Small intestine (tissue), 7 donors: ENCODE data around the gene FTCD. TPM values are rescaled to one million over a fixed set of nuclear protein-coding genes. Genes with fewer than 3 reads are reported as not detected.
"Not testable (repeated sequence)": the region's sequence is repeated elsewhere in the genome, so short reads cannot be mapped to it uniquely, and the experiment has no call there.

Source experiments
- DNase-seq, 2 donors: peaks; one replicate each; pipeline versions ENCODE4 v3.0.0 to v3.0.0-alpha.2; 2013
- FAIRE-seq: peaks from 2 replicates; lab custom pipeline; 2012; peaks lifted over from hg19 to GRCh38; lab: Jason Lieb, UNC
- H3K27ac ChIP-seq, 3 donors: one replicate each; pipeline ENCODE4 v1.5.1; 2013; ENCODE audit warnings: low read length in 2 of 3, mild to moderate bottlenecking in 2 of 3, control low read depth in 1 of 3, inconsistent platforms in 1 of 3, low read depth in 1 of 3, moderate library complexity in 1 of 3
- H3K27me3 ChIP-seq, 3 donors: one replicate each; pipeline ENCODE4 v1.6.1; 2013; ENCODE audit warnings: low read length in 3 of 3, inconsistent platforms in 1 of 3; ENCODE audit not compliant: control insufficient read depth in 3 of 3, insufficient read depth in 3 of 3
- H3K36me3 ChIP-seq, 3 donors: one replicate each; pipeline ENCODE4 v1.6.1; 2013; ENCODE audit warnings: low read length in 3 of 3, inconsistent platforms in 1 of 3, low read depth in 1 of 3, mild to moderate bottlenecking in 1 of 3, moderate library complexity in 1 of 3; ENCODE audit not compliant: control insufficient read depth in 3 of 3, insufficient read depth in 2 of 3
- H3K4me1 ChIP-seq, 3 donors: one replicate each; pipeline ENCODE4 v1.6.1; 2013; ENCODE audit warnings: low read length in 2 of 3, inconsistent platforms in 1 of 3, low read depth in 1 of 3, mild to moderate bottlenecking in 1 of 3, moderate library complexity in 1 of 3; ENCODE audit not compliant: control insufficient read depth in 3 of 3, insufficient read depth in 2 of 3
- H3K4me3 ChIP-seq, 3 donors: one replicate each; pipeline ENCODE4 v1.5.1; 2013; ENCODE audit warnings: low read length in 3 of 3, control low read depth in 1 of 3, inconsistent platforms in 1 of 3, low read depth in 1 of 3, mild to moderate bottlenecking in 1 of 3, moderate library complexity in 1 of 3
- H3K9me3 ChIP-seq, 2 donors: one replicate each; pipeline ENCODE4 v1.6.1; 2013; ENCODE audit warnings: low read depth in 1 of 2, low read length in 1 of 2; ENCODE audit not compliant: control insufficient read depth in 2 of 2, insufficient read depth in 1 of 2
- WGBS, 3 donors: extraction: QIAGEN DNeasy Blood & Tissue Kit; methylation state at CpG; one replicate each; pipeline ENCODE4 v1.1.7; 2013; 5-methylcytosine and 5-hydroxymethylcytosine counted together
- polyA plus RNA-seq, 4 donors: library from polyadenylated mRNA; stranded (reverse) in 3 of 4; unstranded in 1 of 4; fragments of 200-250 nt in 3 of 4; fragments of 120-200 nt in 1 of 4; gene quantifications; one replicate each; pipeline versions ENCODE4 v1.2.1 to v1.2.3, GENCODE V29; 2013
- donor health status: healthy with polysubstance abuse.
- donor health status: control.
- donor health status: control.
- donor health status: Bipolar disorder and iron deficiency.
- donor health status: healthy.

FTCD gene
- polyA plus RNA-seq, 4 donors: 0.31 to 71.8 (median 39.0) TPM

DNA sequence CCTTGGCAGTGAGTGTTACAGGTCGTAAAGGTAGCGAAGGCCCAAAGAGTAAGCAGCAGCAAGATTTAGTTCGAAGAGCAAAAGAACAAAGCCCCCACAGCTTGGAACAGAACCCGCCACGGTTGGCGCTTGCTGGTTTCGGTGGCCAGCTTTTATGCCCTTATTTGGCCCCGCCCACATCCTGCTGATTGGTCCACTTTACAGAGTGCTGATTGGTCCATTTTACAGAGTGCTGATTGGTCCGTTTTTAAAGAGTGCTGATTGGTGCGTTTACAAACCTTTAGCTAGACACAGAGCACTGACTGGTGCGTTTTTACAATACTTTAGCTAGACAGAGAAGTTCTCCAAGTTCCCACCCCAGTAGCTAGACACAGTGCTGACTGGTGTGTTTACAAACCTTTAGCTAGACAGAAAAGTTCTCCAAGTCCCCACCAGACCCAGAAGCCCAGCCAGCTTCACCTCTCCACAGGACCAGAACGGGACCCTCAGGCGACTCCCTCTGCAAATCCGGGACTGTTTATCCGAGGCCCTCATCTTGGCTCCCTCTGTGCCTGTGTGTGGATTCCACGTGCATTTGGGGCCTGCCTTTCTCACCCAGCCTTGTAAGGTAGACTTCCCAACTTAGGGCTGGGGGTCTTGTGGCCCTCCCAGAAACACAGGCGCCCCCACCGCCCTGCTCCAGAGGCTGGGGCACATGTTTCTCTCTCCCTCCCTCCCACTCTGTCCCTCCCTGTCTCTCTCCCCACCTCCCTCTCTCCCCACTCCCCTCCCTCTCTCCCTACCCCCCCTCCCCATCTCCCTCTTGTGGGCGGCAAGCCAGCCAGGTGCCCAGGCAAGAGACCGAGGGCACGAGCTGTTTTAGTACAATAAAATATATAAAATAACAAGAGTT, 12.6 kb downstream of the FTCD start:
- Histone ChIP-seq H3K36me3 (peaks cover 0 to 22% (median 0%) of the 10 kb centered on the region in 3 donors), H3K4me3 (no peak overlapping the region), H3K27ac (no peak overlapping the region), H3K4me1 (peaks cover 0 to 26% (median 0%) of the 10 kb centered on the region in 3 donors), H3K27me3 (no peaks in the 10 kb centered on the region), H3K9me3 (no peaks in the 10 kb centered on the region)
- WGBS, 3 donors: 74 to 81% (median 78%) methylated on average over 21 of the region's 21 CpGs
- FAIRE-seq (no peak), DNase-seq (no peak)

DNA sequence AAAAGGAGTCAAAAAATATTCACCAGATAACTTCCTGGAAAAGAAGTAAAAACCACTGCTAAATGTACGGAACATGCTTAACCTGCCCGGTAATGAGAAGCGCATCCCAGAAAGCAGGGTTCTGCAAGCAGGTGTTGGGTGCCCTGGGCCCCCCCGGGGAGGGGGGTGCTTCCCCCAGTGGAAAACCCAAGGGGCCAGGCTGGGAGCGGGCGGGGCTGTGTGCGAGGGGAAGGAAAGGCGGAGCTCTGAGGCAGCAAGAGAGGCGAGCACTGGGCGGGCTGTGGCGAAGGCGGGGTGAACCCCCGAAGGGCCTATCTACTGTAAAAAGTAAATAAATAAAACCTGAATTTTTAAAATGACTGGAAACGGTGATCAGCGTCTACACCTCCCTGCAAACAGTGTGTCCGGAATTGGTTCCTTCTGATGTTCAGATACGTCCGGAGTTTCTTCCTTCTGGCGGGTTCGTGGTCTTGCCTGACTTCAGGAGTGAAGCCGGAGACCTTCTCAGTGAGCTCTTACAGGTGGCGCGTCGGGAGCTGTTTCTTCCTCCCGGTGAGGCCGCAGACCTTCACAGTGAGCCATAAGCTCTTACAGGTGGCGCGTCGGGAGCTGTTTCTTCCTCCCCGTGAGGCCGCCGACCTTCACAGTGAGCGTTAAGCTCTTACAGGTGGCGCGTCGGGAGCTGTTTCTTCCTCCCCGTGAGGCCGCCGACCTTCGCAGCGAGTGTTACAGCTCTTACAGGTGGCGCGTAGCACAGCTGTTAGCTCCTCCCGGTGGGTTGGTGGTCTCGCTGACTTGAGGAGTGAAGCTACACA, 13.4 kb downstream of the FTCD start:
- no peaks in the 10 kb centered on the region for H3K27me3 ChIP-seq
- H3K9me3 ChIP-seq: no peaks in the 10 kb centered on the region
- H3K4me3 ChIP-seq: no peak overlapping the region
- DNase-seq: no peak
- no peak overlapping the region for H3K27ac ChIP-seq
- FAIRE-seq: no peak
- 89 to 92% (median 92%) methylated on average over 45 of the region's 45 CpGs for WGBS, 3 donors
- peaks cover 0 to 21% (median 0%) of the 10 kb centered on the region in 3 donors for H3K4me1 ChIP-seq
- H3K36me3 ChIP-seq: peaks cover 0 to 24% (median 0%) of the 10 kb centered on the region in 3 donors

DNA sequence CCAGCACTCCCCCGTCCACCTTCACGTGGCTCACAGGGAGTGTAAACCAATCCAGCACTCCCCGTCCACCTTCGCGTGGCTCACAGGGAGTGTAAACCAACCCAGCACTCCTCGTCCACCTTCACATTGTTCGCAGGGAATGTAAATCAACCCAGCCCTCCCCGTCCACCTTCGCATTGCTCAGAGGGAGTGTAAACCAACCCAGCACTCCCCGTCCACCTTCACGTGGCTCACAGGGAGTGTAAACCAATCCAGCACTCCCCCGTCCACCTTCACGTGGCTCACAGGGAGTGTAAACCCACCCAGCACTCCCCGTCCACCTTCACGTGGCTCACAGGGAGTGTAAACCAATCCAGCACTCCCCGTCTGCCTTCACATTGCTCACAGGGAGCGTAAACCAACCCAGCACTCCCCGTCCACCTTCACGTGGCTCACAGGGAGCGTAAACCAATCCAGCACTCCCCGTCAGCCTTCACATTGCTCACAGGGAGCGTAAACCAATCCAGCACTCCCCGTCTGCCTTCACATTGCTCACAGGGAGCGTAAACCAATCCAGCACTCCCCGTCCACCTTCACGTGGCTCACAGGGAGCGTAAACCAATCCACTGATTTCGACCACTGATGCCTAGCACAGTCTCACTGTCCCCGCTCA, 14.9 kb downstream of the FTCD start:
- DNase-seq: peak; percentile 11 to 47
- H3K27ac ChIP-seq, H3K27me3 ChIP-seq, H3K9me3 ChIP-seq, H3K4me3 ChIP-seq, FAIRE-seq: not testable (repeated sequence)
- Histone ChIP-seq H3K4me1 (peaks cover 0 to 18% (median 0%) of the 10 kb centered on the region in 3 donors), H3K36me3 (peaks cover 0 to 24% (median 0%) of the 10 kb centered on the region in 3 donors)
- 20 to 57% (median 33%) methylated on average over 29 of the region's 29 CpGs for WGBS, 3 donors

DNA sequence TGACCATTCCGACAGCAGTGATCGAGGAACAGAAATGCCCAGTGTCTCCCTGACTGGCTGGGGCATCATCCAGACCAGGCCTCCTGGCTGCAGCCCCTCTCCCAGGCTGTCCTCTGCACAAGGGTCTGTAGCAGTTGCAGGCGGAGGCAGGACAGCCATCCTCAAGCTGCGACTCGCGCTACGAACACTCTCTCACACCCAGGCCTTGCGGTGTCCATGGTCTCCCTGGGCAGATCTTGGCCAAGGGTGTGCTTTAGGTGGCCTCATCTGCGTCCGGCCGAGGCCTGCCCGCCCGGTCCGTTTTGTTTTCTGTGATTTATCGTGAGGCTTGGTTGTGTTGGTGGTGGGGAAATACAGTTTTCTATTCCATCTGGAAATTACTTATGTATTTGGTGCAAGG, 15.7 kb downstream of the FTCD start:
- no peaks in the 10 kb centered on the region for H3K9me3 ChIP-seq
- FAIRE-seq: no peak
- H3K4me1 ChIP-seq: peaks cover 0 to 11% (median 0%) of the 10 kb centered on the region in 3 donors
- H3K36me3 ChIP-seq: peaks cover 0 to 20% (median 0%) of the 10 kb centered on the region in 3 donors
- no peak for DNase-seq
- WGBS, 3 donors: 87 to 90% (median 89%) methylated on average over 15 of the region's 15 CpGs
- H3K4me3 ChIP-seq: no peak overlapping the region
- no peaks in the 10 kb centered on the region for H3K27me3 ChIP-seq
- no peak overlapping the region for H3K27ac ChIP-seq

DNA sequence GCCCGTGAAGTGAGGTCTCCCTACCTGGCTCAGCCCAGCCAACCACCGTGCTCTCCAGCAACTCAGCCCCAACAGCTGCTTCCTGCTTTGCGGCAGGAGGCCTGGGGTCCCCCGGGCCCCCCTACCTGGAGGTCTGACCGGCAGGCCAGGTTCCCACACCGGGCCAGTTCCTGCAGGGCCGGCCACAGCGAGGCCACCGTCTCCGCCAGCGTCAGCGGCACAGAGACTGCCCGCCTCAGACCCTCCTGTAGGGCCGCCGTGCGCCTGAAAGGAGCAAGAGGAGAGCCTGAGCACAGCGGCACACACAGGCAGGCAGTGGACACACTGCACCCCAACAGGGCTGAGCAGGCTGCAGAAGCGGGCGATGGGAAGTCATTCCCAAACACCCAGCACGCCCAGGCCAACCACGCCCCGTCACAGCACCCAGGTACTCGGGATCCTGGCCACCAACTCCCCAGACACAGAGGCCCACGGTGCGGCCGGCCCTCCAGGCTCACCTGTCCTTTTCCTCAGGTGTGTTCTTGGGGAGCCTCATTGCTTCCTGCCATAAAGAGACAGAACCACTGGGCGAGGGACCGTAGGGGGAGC, 16.9 kb downstream of the FTCD start:
- DNase-seq: no peak
- no peak for FAIRE-seq
- no peak overlapping the region for H3K4me3 ChIP-seq
- 80 to 87% (median 83%) methylated on average over 25 to 28 of the region's 28 CpGs for WGBS, 3 donors
- peaks cover 0 to 19% (median 0%) of the 10 kb centered on the region in 3 donors for H3K36me3 ChIP-seq
- H3K9me3 ChIP-seq: no peaks in the 10 kb centered on the region
- no peaks in the 10 kb centered on the region for H3K27me3 ChIP-seq
- no peak overlapping the region for H3K27ac ChIP-seq
- H3K4me1 ChIP-seq: peaks cover 0 to 6% (median 0%) of the 10 kb centered on the region in 3 donors

DNA sequence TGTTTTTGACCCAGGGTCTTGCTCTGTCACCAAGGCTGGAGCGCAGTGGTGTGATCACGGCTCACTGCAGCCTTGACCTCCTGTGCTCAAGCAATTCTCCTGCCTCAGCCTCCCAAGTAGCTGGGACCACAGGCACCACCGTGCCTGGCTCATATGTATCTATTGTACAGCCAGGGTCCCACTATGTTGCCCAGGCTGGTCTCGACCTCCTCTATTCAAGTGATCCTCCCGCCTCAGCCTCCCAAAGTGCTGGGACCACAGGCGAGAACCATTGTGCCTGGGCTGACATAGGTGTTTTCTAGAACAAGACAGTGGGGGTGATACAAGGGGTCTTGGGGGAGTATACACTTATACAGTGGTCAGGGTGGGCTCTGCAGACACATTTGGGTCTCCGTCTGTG, 17.5 kb downstream of the FTCD start:
- Histone ChIP-seq H3K27ac (no peak overlapping the region), H3K4me3 (no peak overlapping the region), H3K36me3 (peaks cover 0 to 22% (median 0%) of the 10 kb centered on the region in 3 donors), H3K4me1 (peaks cover 0 to 5% (median 0%) of the 10 kb centered on the region in 3 donors), H3K27me3 (no peaks in the 10 kb centered on the region), H3K9me3 (no peaks in the 10 kb centered on the region)
- FAIRE-seq (no peak), DNase-seq (no peak)
- 70 to 91% (median 74%) methylated on average over 7 of the region's 7 CpGs for WGBS, 3 donors

DNA sequence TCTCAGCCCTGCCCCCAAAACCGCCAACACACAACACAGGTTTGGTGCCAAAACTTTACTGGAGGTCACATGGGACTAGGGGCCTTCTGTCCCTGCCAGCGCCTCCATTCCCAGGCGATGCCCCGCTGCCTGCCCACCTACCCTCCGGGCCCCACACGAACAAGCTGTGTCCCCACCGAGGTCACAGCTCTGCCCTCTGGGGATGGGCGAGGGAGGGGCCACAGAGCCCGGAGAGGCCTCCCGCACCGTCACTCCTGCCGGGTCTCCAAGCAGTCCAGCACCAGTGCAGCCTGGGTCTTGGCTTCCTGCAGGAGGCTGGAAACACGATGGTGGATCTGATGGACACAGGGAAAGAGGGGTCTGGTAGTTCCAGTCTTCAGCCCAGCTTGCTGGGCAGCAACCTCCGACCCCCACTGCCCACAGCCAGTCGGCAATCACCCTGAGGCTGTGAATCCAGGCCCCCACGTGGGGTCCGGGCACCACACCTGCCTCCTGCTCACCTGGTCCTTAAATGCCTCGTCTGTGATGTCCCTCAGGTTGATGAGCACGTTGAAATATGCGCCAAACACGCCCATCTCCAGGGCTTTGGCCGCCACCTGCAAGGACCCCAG, 18.5 kb downstream of the FTCD start:
- no peak overlapping the region for H3K27ac ChIP-seq
- H3K4me3 ChIP-seq: no peak overlapping the region
- H3K36me3 ChIP-seq: peaks cover 0 to 18% (median 0%) of the 10 kb centered on the region in 3 donors
- DNase-seq (no peak), FAIRE-seq (no peak)
- peaks cover 0 to 5% (median 0%) of the 10 kb centered on the region in 3 donors for H3K4me1 ChIP-seq
- 64 to 73% (median 66%) methylated on average over 22 of the region's 22 CpGs for WGBS, 3 donors
- H3K27me3 ChIP-seq: no peaks in the 10 kb centered on the region
- no peaks in the 10 kb centered on the region for H3K9me3 ChIP-seq
